ACC112 (cell line): ENCODE measurements around the gene EXOC2.
A peak's percentile ranks its signal among the peaks of the same experiment; 100 is the strongest.

Source experiments
- H2AFZ ChIP-seq: fragments of 200-600 bp; sonication (generic); one replicate; pipeline ENCODE4 v1.6.0; 2017; ENCODE audit warnings: antibody characterized with exemption, low read length; ENCODE audit not compliant: unreplicated experiment
- H3K27ac ChIP-seq: fragments of 200-600 bp; sonication (generic); 2 replicates; pipeline ENCODE4 v1.5.1; 2014; ENCODE audit warnings: low read depth, mild to moderate bottlenecking, antibody characterized with exemption, low read length, moderate library complexity
- H3K27me3 ChIP-seq: fragments of 200-600 bp; sonication (generic); 2 replicates; pipeline ENCODE4 v1.6.1; 2014; ENCODE audit warnings: mild to moderate bottlenecking, antibody characterized with exemption, low read length, moderate library complexity, mixed read lengths; ENCODE audit not compliant: insufficient read depth
- H3K36me3 ChIP-seq: fragments of 200-600 bp; sonication (generic); 2 replicates; pipeline ENCODE4 v1.6.1; 2016; ENCODE audit warnings: mild to moderate bottlenecking, antibody characterized with exemption, low read length, moderate library complexity, mixed read lengths; ENCODE audit not compliant: insufficient read depth
- H3K4me1 ChIP-seq: fragments of 200-600 bp; sonication (generic); one replicate; pipeline ENCODE4 v1.6.1; 2016; ENCODE audit warnings: low read length, mixed read lengths; ENCODE audit not compliant: insufficient read depth, unreplicated experiment, control insufficient read depth
- H3K4me3 ChIP-seq: fragments of 200-600 bp; sonication (generic); 2 replicates; pipeline ENCODE4 v1.5.1; 2014; ENCODE audit warnings: mild to moderate bottlenecking, low read depth, low read length
- H3K79me2 ChIP-seq: fragments of 200-600 bp; sonication (generic); one replicate; pipeline ENCODE4 v1.6.0; 2016; ENCODE audit warnings: low read length; ENCODE audit not compliant: control insufficient read depth, unreplicated experiment, insufficient read depth

EXOC2 gene

GRCh38 chr6:467671-468082, 225.3 kb downstream of the EXOC2 start:
- H3K27ac ChIP-seq: no peak overlapping the region
- H3K27me3 ChIP-seq: peaks cover 1% of the 10 kb centered on the region
- no peaks in the 10 kb centered on the region for H3K79me2 ChIP-seq

GRCh38 chr6:467111-467510, 225.8 kb downstream of the EXOC2 start:
- H3K4me3 ChIP-seq: no peak overlapping the region
- H3K36me3 ChIP-seq: no peaks in the 10 kb centered on the region
- no peak overlapping the region for H3K27ac ChIP-seq
- H3K27me3 ChIP-seq: peaks cover 7% of the 10 kb centered on the region
- no peaks in the 10 kb centered on the region for H3K79me2 ChIP-seq
- no peaks in the 10 kb centered on the region for H3K4me1 ChIP-seq
- H2AFZ ChIP-seq: no peak overlapping the region

More at GRCh38 chr6:467671-468082, 225.3 kb downstream of the EXOC2 start:
- no peak overlapping the region for H2AFZ ChIP-seq
- H3K4me1 ChIP-seq: no peaks in the 10 kb centered on the region
- H3K4me3 ChIP-seq: no peak overlapping the region
- H3K36me3 ChIP-seq: no peaks in the 10 kb centered on the region

- Histone ChIP-seq H3K27me3 (peaks cover 13% of the 10 kb centered on the region), H3K79me2 (no peaks in the 10 kb centered on the region), H3K27ac (no peak overlapping the region), H3K4me3 (no peak overlapping the region), H2AFZ (no peak overlapping the region), H3K4me1 (no peaks in the 10 kb centered on the region), H3K36me3 (no peaks in the 10 kb centered on the region)
These were observed 226.4 kb downstream of the EXOC2 start for GRCh38 chr6:466564-466963.

- Histone ChIP-seq H3K4me1 (no peaks in the 10 kb centered on the region), H2AFZ (no peak overlapping the region), H3K27ac (no peak overlapping the region), H3K79me2 (no peaks in the 10 kb centered on the region), H3K36me3 (no peaks in the 10 kb centered on the region), H3K27me3 (peaks cover 19% of the 10 kb centered on the region), H3K4me3 (no peak overlapping the region)
These were observed 227.2 kb downstream of the EXOC2 start for GRCh38 chr6:465531-466348.

- Histone ChIP-seq H2AFZ (no peak overlapping the region), H3K27me3 (peaks cover 15% of the 10 kb centered on the region), H3K4me3 (no peak overlapping the region), H3K36me3 (no peaks in the 10 kb centered on the region), H3K27ac (no peak overlapping the region), H3K79me2 (no peaks in the 10 kb centered on the region), H3K4me1 (peaks cover 18% of the 10 kb centered on the region)
These were observed 236.1 kb downstream of the EXOC2 start for GRCh38 chr6:456887-457286.

- peaks cover 10% of the 10 kb centered on the region; the same call in 1 of the 2 replicates for H3K27me3 ChIP-seq
- H2AFZ ChIP-seq: no peak overlapping the region
- no peaks in the 10 kb centered on the region for H3K79me2 ChIP-seq
- peaks cover 19% of the 10 kb centered on the region for H3K4me1 ChIP-seq
- H3K36me3 ChIP-seq: no peaks in the 10 kb centered on the region
- no peak overlapping the region for H3K4me3 ChIP-seq
- no peak overlapping the region for H3K27ac ChIP-seq
These were observed 236.5 kb downstream of the EXOC2 start for GRCh38 chr6:456358-456867.

GRCh38 chr6:455835-456234, 237.1 kb downstream of the EXOC2 start:
- Histone ChIP-seq H3K4me3 (no peak overlapping the region), H3K36me3 (no peaks in the 10 kb centered on the region), H3K27me3 (peaks cover 5% of the 10 kb centered on the region; the same call in 1 of the 2 replicates), H3K27ac (no peak overlapping the region), H2AFZ (no peak overlapping the region), H3K79me2 (no peaks in the 10 kb centered on the region), H3K4me1 (peaks cover 19% of the 10 kb centered on the region)

GRCh38 chr6:455006-455585, 237.8 kb downstream of the EXOC2 start:
- Histone ChIP-seq H3K4me1 (peaks cover 19% of the 10 kb centered on the region), H2AFZ (no peak overlapping the region), H3K27me3 (peaks cover 5% of the 10 kb centered on the region; the same call in 1 of the 2 replicates), H3K4me3 (no peak overlapping the region), H3K27ac (no peak overlapping the region), H3K79me2 (no peaks in the 10 kb centered on the region), H3K36me3 (no peaks in the 10 kb centered on the region)

- no peak overlapping the region for H3K27ac ChIP-seq
- H3K36me3 ChIP-seq: no peaks in the 10 kb centered on the region
- no peaks in the 10 kb centered on the region for H3K79me2 ChIP-seq
- no peak overlapping the region for H2AFZ ChIP-seq
- H3K4me1 ChIP-seq: peaks cover 19% of the 10 kb centered on the region
- H3K27me3 ChIP-seq: peaks cover 5% of the 10 kb centered on the region; the same call in 1 of the 2 replicates
- H3K4me3 ChIP-seq: no peak overlapping the region
These were observed 238.6 kb downstream of the EXOC2 start for GRCh38 chr6:454148-454991.

GRCh38 chr6:453152-453551, 239.8 kb downstream of the EXOC2 start:
- no peaks in the 10 kb centered on the region for H3K79me2 ChIP-seq
- no peak overlapping the region for H3K27ac ChIP-seq
- H2AFZ ChIP-seq: peak overlapping the region; percentile 62
- no peaks in the 10 kb centered on the region for H3K36me3 ChIP-seq
- peaks cover 19% of the 10 kb centered on the region for H3K4me1 ChIP-seq
- peak overlapping the region; percentile 44 for H3K4me3 ChIP-seq
- H3K27me3 ChIP-seq: peaks cover 5% of the 10 kb centered on the region; the same call in 1 of the 2 replicates
